GM19328 (cell line): ENCODE data around the gene MAST4.
A peak's percentile ranks its signal among the peaks of the same experiment; 100 is the strongest.

ENCODE experiments used
- ATAC-seq: cut with Tn5 transposase; IDR thresholded peaks from one replicate; pipeline ENCODE4 v1.9.1; 2021; ENCODE audit warnings: mild to moderate bottlenecking, moderate library complexity; ENCODE audit not compliant: unreplicated experiment

The MAST4 gene

GRCh38 chr5:67195406-67196275 lies 599.4 kb downstream of the MAST4 start:
- peak; percentile 30 for ATAC-seq

GRCh38 chr5:67196537-67197059 lies 600.4 kb downstream of the MAST4 start, which contains the start of gene CD180:
Gene CD180 (minus strand): TSS chr5:67196799. CDS start chr5:67196641, 158 bp downstream.
- no peak for ATAC-seq

- ATAC-seq = no peak
These were observed 601.3 kb downstream of the MAST4 start for GRCh38 chr5:67197536-67197935.

- no peak for ATAC-seq
These were observed 602.7 kb downstream of the MAST4 start for GRCh38 chr5:67198917-67199316.

GRCh38 chr5:67199859-67200258 lies 603.7 kb downstream of the MAST4 start:
- ATAC-seq = no peak

- ATAC-seq = peak; percentile 28
These were observed 604.8 kb downstream of the MAST4 start for GRCh38 chr5:67200809-67201562.

GRCh38 chr5:67201897-67202549 lies 605.8 kb downstream of the MAST4 start:
- no peak for ATAC-seq

- no peak for ATAC-seq
These were observed 606.6 kb downstream of the MAST4 start for GRCh38 chr5:67202828-67203227.

GRCh38 chr5:67203701-67204074 lies 607.5 kb downstream of the MAST4 start:
- ATAC-seq = no peak

GRCh38 chr5:67204821-67205220 lies 608.6 kb downstream of the MAST4 start:
- no peak for ATAC-seq

GRCh38 chr5:67205981-67206380 lies 609.8 kb downstream of the MAST4 start:
- no peak for ATAC-seq

GRCh38 chr5:67206461-67206860 lies 610.3 kb downstream of the MAST4 start:
- ATAC-seq = peak; percentile 30

GRCh38 chr5:67206929-67207328 lies 610.7 kb downstream of the MAST4 start:
- ATAC-seq = peak; percentile 73

GRCh38 chr5:67208403-67208802 lies 612.2 kb downstream of the MAST4 start:
- no peak for ATAC-seq

GRCh38 chr5:67209141-67209771 lies 613.1 kb downstream of the MAST4 start:
- no peak for ATAC-seq

- no peak for ATAC-seq
These were observed 615.7 kb downstream of the MAST4 start for GRCh38 chr5:67211926-67212325.

- no peak for ATAC-seq
These were observed 617.8 kb downstream of the MAST4 start for GRCh38 chr5:67214036-67214435.

- ATAC-seq = no peak
These were observed 618.7 kb downstream of the MAST4 start for GRCh38 chr5:67214707-67215447.

GRCh38 chr5:67215519-67216471 lies 619.6 kb downstream of the MAST4 start:
- peak; percentile 100 for ATAC-seq
